ENCODE measurements around the gene FAHD2A.
"Not testable (repeated sequence)": the region's sequence is repeated elsewhere in the genome, so short reads cannot be mapped to it uniquely, and the experiment has no call there.

FAHD2A gene

GRCh38 chr2:95402370-95403203 lies at the start of gene FAHD2A:
TSS of gene FAHD2A (plus strand) at chr2:95402708. CDS start at chr2:95405559, 2,851 bp downstream.
- peak; percentile 84 for DNase-seq (ENCODE audit: low spot score)

GRCh38 chr2:95353055-95353575 lies 49.4 kb upstream of the FAHD2A start:
- no peak for DNase-seq (ENCODE audit: low spot score)

DNA sequence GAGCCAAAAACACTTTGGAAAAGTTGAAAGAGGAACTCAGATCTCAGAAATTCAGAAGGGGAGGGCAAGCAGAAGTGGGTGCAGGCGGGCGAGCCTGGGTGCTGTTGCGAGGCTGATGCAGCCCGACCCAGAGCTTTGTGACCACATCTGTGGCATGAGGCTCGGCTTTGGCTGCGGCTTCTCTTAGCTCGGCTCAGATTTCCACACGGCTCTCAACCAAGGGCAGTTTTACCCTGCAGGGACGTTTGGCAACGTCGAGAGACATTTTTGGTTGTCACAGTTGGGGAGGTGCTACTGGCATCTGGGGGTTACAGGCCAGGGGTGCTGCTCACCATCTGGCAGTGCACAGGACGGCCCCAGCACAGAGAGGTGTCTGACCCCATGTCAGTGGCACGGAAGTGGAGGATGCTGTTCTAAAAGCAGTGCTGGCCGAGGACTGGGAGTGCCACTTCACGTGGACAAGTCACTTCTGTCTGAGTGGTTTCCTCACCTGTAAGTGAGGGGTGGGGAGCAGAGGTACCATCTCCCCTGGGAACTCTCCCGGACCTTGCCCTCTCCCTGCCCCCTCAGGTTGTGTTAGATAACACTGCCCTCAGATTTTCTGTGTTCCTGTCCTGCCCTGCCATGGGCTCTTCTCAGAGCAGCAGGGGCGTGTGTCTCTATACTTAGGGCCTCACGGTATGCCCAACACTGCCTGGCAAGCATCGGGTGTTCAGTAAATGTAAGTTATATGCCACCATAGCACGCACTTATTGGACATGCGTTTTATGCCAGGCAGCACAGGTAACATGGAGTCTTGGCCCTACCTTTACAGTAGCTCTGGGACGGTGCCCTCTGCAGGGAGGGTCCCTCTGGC lies 48.7 kb upstream of the FAHD2A start:
- no peak for DNase-seq (ENCODE audit: low spot score)

DNA sequence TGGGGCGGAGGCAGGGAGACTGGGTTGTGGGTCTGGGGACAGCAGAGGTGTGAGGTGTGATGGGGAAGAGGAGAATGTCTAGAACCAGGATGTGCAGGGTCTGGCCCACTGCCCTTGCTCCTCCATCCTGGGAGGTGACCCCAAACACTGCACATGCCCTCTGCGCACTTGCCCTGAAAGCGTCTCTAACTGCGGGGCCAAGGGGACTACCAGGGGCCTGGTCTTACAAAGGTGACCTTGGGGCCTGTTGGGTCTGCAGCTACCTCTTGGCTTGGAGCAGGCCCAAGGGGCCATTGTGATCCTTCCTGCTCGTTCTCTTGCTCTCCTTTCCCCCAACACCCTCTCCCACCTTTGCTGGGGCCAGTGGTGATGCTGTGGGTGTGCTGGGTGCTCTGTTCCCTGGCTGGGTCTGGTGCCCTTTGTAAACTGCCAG lies 48.0 kb upstream of the FAHD2A start:
- DNase-seq (ENCODE audit: low spot score): no peak

DNA sequence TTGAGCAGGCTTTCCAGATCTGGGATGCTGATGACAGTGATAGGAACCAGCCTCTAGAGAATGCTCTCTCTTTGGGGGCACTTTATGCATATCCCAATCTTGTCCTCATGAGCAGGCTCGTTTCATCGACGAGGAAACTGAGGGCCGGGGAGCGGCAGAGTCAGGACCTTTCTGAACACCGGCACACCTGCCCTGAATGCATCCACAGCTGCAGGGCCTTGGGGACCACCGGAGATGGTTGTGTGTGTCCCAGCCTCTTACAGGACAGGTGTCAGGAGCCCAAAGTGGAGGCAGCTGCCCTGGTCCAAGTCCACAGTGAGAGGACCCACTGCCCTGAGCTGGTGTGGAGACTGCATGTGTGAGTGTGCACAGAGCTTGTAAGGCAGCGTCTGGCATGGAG lies 47.6 kb upstream of the FAHD2A start:
- no peak for DNase-seq (ENCODE audit: low spot score)

GRCh38 chr2:95355486-95355885 lies 47.0 kb upstream of the FAHD2A start:
- DNase-seq (ENCODE audit: low spot score): not testable (repeated sequence)

DNA sequence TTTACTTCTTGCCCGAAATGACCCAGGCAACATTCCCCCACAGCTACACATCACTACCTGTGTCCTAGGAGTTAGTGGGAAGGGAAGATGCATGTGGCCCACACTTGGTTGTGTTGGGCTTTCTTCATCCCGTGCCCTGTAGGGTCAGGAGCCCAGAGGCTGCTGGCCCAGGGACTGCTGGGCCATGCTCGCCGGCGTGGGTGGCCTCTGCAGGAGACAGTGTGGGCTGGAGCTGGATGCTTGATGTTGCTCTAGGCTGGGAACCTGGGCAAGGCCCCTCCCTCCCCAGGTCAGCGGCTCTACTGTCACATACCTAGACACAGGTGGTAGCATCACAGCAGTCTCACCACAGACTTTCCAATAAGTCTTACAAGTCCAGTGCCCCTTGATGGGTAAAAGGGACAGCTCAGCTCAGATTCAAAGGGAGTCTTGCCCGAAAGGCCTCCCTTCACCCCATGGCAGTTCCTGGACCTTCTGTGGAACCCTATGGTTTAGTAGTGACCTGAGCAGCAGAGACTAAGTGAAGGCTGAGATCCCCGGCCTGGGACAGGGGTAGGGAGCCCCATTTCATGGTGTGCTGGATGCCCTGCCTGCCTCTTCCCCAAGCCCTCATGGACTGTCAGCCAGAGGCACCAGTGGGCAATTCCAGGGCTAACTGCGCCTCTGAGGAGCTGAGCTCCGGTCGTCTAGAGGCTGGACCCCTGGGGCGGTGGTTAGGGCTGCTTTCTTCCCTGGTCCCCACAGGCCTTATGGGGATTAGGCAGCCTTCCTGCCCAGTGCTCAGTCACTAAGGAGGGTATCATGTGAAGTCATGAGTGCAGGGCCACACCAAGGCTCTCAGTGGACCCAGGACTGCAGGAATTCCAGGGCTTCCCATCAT lies 45.4 kb upstream of the FAHD2A start:
- DNase-seq (ENCODE audit: low spot score): no peak

- no peak for DNase-seq (ENCODE audit: low spot score)
Measured at GRCh38 chr2:95357717-95358280, 44.7 kb upstream of the FAHD2A start.

DNA sequence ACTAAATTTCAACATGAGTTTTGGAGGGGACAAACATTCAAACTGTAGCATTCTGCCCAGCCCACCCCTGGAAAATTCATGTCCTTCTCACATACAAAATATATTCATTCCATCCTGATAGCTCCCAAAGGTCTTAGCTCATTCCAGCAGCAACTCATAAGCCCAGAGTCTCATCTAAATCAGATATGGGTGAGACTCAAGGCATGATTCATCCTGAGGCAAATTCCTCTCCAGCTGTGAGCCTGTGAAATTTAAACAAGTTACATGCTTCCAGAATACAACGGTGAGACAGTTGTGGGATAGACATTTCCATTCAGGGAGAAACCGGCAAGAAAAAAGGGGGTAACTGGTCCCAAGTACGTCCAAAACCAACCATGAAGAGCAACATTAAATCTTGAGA lies 43.5 kb upstream of the FAHD2A start:
- no peak for DNase-seq (ENCODE audit: low spot score)

GRCh38 chr2:95359501-95359930 lies 43.0 kb upstream of the FAHD2A start:
- DNase-seq (ENCODE audit: low spot score): no peak

DNA sequence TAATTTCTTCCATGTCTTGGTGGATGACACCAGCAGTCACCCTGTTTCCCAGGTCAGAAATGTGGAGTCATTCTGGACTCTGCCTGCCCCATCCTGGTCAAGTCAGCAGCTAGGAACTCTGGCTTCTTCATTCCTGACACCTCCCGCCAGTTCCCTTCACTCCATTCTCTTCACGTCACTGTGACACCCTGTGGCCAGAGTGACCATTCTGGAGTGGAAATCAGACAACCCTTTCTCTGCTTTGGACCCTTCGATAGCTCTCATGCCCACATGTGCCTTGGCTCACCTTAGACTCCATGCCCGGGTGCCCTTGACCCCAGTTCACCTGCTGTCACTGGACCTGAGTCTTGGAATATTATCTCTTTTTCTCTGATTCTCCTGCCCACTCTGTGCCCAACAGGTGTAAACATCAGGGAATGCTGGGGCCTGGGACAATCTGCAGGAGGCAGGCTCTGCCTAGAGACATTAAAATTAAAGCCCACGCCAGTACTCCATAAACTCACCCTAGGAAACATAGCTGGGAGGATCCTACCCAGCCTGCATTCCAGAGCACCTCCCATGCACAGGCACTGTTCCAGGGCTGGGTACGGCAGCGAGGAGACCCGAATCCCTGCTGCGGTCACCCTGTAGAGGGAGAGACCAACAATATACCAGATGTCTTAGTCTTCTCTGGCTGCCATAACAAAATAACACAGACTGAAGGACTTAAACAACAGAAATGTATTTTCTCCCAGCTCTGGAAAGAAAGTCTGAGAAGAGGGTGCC lies 41.1 kb upstream of the FAHD2A start:
- DNase-seq (ENCODE audit: low spot score): no peak

DNA sequence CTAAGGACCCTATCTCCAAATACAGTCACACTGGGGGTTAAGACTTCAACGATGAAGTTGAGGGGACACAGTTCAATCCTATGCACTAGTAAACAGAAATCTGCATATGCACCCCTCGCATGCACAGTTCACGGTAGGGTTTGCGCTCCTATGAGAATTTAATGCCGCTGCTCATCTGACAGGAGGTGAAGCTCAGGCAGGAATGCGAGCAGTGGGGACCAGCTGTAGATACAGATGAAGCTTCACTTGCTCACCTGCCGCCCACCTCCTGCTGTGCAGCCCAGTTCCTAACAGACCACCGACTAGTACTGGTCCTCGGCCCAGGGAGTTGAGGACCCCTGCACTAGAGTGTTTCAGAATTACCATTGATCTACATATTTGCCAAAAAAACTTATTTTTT lies 40.0 kb upstream of the FAHD2A start:
- DNase-seq (ENCODE audit: low spot score): no peak

DNA sequence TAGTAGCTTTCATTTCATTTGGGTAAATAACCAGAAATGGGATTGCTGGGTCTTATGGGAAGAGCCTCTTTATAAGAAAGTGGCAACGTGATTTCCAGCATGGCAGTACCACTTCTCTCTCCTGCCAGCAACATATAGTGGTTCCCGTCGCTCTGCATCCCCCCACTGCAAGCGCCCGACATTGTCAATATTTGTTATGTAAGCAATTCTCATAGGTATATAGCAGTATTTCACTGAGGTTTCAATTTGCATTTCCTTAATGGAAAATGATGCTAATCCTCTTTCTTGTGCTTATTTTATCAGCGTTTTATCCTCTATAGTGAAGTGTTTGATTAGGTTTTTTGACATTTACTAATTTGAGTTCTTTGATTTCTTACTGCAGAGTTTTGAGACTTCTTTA lies 36.0 kb upstream of the FAHD2A start:
- DNase-seq (ENCODE audit: low spot score): no peak

DNA sequence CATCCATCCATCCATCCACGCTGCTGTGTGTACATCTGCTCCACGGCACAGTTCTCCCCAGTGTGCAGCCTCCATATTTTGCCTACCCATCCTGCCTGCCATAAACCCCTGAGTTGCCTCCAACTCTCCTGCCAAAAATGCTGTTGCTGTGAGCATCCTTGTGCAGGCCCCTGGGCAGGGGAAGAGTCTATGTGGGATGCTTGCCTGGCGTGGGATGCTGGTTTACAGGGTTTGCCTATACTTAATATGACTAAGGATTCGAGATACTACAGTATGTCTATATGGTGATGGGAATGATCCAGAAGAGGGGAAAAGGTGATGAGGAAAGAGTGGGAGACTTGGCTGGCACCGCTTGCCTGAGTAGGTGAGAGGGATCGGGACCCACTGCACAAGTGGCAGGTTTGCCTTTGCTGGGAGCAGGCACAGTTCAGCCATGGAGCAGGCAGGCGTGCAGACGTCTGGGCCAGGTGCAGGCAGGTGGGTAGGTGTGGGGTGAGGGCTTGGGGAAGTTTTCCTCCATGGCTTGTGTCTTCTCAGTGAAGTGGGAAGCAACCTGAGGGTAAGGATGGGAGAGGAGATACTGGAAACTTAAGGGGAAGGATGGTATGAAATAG lies 30.2 kb upstream of the FAHD2A start:
- DNase-seq (ENCODE audit: low spot score): no peak

GRCh38 chr2:95372845-95373244 lies 29.7 kb upstream of the FAHD2A start:
- DNase-seq (ENCODE audit: low spot score): no peak

GRCh38 chr2:95374029-95374428 lies 28.5 kb upstream of the FAHD2A start:
- no peak for DNase-seq (ENCODE audit: low spot score)

- DNase-seq (ENCODE audit: low spot score): no peak
Measured at GRCh38 chr2:95374451-95374920, 28.0 kb upstream of the FAHD2A start.

GRCh38 chr2:95374921-95375471 lies 27.5 kb upstream of the FAHD2A start:
- DNase-seq (ENCODE audit: low spot score): no peak

DNA sequence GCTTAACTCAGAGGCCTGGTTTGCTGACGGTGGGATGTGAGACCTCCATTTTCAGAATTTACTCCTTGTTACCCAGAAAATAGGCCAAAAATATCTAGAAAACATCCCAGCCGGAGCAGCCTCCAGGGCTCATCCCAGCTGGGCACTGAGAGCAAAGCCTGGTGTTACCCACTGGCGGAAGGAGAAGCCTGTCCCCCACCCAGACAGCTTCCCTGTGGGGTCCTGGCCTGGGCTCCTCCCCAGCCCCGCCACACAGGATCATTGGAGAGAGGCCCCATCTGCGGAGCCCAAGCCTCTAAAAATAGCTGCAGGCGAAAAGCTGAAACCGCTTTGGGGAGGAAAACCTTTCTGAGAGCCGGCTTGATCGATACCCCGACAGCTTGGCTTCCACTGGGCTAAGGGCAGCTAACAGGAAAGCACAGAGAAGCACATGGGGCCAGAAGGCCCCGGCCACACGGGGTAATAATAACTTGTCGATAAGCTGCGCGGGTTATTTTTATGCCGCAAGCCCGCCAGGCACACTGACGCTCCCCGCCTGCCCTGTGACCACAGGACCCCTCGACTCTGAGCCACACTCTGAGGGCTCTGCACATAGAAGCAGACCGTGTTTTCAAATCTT lies 26.9 kb upstream of the FAHD2A start:
- no peak for DNase-seq (ENCODE audit: low spot score)

Measured in hematopoietic multipotent progenitor cell treated with erythropoietin and hydrocortisone succinate and interleukin-3 and kit ligand, for 17 days (in vitro differentiated cells).